Body of pancreas (tissue), 4 donors: ENCODE data around the gene BLOC1S6. TPM values are rescaled to one million over a fixed set of nuclear protein-coding genes. Genes with fewer than 3 reads are reported as not detected.

Experiments
- ATAC-seq: fragments of 150-250 bp; one replicate; pipeline ENCODE4 v1.9.1; 2016
- DNase-seq, 4 donors: peaks; one replicate each; pipeline ENCODE4 v3.0.0-alpha.2; 2019
- H3K27ac ChIP-seq, 4 donors: fragments of 200-600 bp; sonication (generic); 1 replicate in 3 of 4; 2 replicates in 1 of 4; pipeline versions ENCODE4 v1.5.1 to v1.6.1; 2016 to 2019; ENCODE audit warnings: mild to moderate bottlenecking in 1 of 4, mixed read lengths in 1 of 4, moderate library complexity in 1 of 4
- H3K27me3 ChIP-seq, 2 donors: fragments of 200-600 bp; sonication (generic); one replicate each; pipeline ENCODE4 v1.6.0; 2016; ENCODE audit warnings: mild to moderate bottlenecking in 1 of 2
- H3K36me3 ChIP-seq, 2 donors: fragments of 200-600 bp; sonication (generic); replicated peaks in 1 of 2; 2 replicates each; pipeline ENCODE4 v1.5.1; 2016; ENCODE audit warnings: low read depth in 2 of 2; ENCODE audit not compliant: insufficient read depth in 1 of 2
- H3K4me1 ChIP-seq: fragments of 200-600 bp; sonication (generic); one replicate; pipeline ENCODE4 v1.6.0; 2016
- H3K4me3 ChIP-seq, 2 donors: fragments of 200-600 bp; sonication (generic); 1 replicate in 1 of 2; 2 replicates in 1 of 2; pipeline ENCODE4 v1.5.1; 2016 to 2019
- H3K9me3 ChIP-seq, 3 donors: fragments of 200-600 bp; sonication (generic); 1 replicate in 2 of 3; 2 replicates in 1 of 3; pipeline ENCODE4 v1.5.1; 2016
- POLR2A ChIP-seq, 3 donors: fragments of 450-650 bp; IDR thresholded peaks; one replicate each; pipeline ENCODE4 v1.6.1; 2016; ENCODE audit warnings: antibody characterized with exemption in 3 of 3, mild to moderate bottlenecking in 2 of 3
- WGBS, 2 donors: methylation state at CpG; one replicate each; pipeline ENCODE4 v1.1.5; 2017; 5-methylcytosine and 5-hydroxymethylcytosine counted together
- intact Hi-C: fragments of 100-400 bp; cut with DNase I; formaldehyde crosslinking; loops from one replicate; pipeline ENCODE4 v1.15.1; 2023
- total RNA-seq, 2 donors: library from RNA; depleted of rRNA; stranded (reverse); fragments of >200 nt; gene quantifications; one replicate each; pipeline ENCODE4 v1.1.0, GENCODE V29; 2016
- TF ChIP-seq, protein P1 (sequence below), 7 experiments: fragments of 450-650 bp in 4 of 7; fragments of 200-600 bp in 3 of 7; sonication (generic) in 3 of 7; IDR thresholded peaks; one replicate each; pipeline ENCODE4 v1.5.1; 2016 to 2019; ENCODE audit warnings: antibody characterized with exemption in 7 of 7

The BLOC1S6 gene
- total RNA-seq, 2 donors from 2014 or later: 18.5 to 34.0 TPM

DNA sequence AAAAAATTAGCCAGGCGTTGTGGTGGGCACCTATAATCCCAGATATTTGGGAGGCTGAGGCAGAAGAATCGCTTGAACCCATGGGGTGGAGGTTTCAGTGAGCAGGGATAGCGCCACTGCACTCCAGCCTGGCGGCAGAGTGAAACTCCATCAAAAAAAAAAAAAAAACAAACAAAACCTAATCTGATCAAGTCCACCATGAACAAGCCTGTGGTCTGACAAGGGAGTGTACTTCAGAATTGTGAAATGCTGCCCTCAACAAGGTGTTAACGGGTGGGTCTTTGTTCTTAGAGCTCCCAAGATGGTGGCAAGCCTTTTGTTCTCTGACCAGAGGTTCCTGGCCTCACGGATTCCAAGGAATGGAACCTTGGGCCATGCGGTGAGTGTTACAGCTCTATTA, 40.4 kb upstream of the BLOC1S6 start:
- Histone ChIP-seq H3K27ac (no peak overlapping the region), H3K9me3 (no peaks in the 10 kb centered on the region), H3K36me3 (no peaks in the 10 kb centered on the region), H3K4me3 (no peak overlapping the region), H3K4me1 (no peaks in the 10 kb centered on the region), H3K27me3 (no peaks in the 10 kb centered on the region)
- ATAC-seq (no peak), DNase-seq (no peak)
- TF ChIP-seq, protein P1, sequence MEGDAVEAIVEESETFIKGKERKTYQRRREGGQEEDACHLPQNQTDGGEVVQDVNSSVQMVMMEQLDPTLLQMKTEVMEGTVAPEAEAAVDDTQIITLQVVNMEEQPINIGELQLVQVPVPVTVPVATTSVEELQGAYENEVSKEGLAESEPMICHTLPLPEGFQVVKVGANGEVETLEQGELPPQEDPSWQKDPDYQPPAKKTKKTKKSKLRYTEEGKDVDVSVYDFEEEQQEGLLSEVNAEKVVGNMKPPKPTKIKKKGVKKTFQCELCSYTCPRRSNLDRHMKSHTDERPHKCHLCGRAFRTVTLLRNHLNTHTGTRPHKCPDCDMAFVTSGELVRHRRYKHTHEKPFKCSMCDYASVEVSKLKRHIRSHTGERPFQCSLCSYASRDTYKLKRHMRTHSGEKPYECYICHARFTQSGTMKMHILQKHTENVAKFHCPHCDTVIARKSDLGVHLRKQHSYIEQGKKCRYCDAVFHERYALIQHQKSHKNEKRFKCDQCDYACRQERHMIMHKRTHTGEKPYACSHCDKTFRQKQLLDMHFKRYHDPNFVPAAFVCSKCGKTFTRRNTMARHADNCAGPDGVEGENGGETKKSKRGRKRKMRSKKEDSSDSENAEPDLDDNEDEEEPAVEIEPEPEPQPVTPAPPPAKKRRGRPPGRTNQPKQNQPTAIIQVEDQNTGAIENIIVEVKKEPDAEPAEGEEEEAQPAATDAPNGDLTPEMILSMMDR (IDR thresholded peaks at IDR 0.05): no peak
- no peak for TF ChIP-seq POLR2A (IDR thresholded peaks at IDR 0.05)
- 91 to 92% methylated on average over 7 of the region's 7 CpGs for WGBS, 2 donors
- intact Hi-C loops: no loop called here

DNA sequence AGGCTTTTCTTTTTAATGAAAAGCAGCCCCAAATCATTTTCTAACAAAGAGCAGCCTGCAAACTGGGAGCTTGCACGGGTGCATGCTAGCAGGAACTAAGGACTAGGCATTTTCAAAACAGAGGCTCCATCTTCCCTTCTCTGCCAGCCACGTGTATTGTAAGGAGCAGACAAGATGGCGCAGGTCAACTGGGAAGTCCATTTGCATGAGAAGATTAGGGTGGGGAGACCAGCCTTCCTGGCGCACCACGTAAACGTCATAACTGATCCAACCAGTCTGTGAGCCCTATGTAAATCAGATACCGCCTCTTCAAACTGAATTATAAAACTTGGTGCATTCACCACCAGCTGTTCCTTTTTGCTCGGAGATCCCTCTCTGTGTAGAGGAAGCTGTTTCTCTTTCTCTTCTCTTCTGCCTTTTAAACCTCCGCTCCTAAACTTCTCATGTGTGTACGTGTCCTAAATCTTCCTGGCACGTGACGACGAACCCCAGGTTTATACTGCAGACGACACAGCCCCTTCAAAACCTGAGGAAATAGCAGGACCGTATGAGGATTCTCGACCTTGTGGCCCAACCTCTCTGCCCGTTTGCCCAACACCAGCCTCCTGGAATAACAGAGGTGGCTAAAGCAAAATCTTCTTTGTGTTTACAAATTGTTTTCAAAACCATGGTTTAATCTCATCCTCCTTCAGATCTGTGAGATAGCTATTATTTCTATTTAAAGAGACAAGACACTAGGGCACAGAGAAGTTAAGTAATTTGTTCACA, 38.2 kb upstream of the BLOC1S6 start:
- Histone ChIP-seq H3K27me3 (no peaks in the 10 kb centered on the region), H3K36me3 (no peaks in the 10 kb centered on the region), H3K9me3 (no peaks in the 10 kb centered on the region), H3K4me1 (no peaks in the 10 kb centered on the region), H3K4me3 (no peak overlapping the region), H3K27ac (no peak overlapping the region)
- WGBS, 2 donors: 82 to 88% methylated on average over 17 of the region's 17 CpGs
- no peak for DNase-seq
- intact Hi-C loops: no loop called here
- no peak for TF ChIP-seq POLR2A (IDR thresholded peaks at IDR 0.05)
- TF ChIP-seq, protein P1 (IDR thresholded peaks at IDR 0.05): no peak
- no peak for ATAC-seq

DNA sequence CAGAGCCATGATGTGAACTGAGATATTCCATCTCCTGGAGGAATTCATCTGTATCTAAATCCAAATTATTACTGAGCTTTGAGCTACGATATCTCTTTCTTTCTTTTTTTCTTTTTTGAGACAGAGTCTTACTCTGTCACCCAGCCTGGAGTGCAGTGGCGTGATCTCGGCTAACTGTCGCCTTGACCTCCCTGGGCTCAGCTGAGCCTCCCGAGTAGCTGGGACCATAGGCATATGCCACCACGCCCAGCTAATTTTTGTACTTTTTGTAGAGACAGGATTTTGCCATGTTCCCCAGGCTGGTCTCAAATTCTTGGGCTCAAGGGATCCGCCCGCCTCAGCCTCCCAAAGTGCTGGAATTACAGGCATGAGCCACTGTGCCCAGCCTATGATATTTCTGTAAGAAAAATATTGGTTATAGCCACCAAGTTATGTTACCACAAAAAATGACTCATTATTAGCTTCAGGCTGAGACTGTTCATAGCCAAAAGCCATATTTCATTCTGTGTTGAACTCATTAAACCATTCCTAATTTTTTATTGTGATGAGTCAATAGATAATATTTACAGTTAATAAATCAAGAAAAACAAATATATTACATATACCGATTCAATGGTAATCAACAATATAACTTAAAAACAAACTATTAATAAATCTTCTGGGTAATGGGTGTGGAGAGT, 37.5 kb upstream of the BLOC1S6 start:
- no peak for DNase-seq
- intact Hi-C loops: no loop called here
- H3K27me3 ChIP-seq: no peaks in the 10 kb centered on the region
- no peaks in the 10 kb centered on the region for H3K9me3 ChIP-seq
- no peaks in the 10 kb centered on the region for H3K4me1 ChIP-seq
- H3K4me3 ChIP-seq: no peak overlapping the region
- H3K36me3 ChIP-seq: no peaks in the 10 kb centered on the region
- WGBS, 2 donors: 83 to 90% methylated on average over 9 of the region's 9 CpGs
- ATAC-seq: no peak
- no peak overlapping the region for H3K27ac ChIP-seq
- TF ChIP-seq, protein P1 (IDR thresholded peaks at IDR 0.05): no peak
- no peak for TF ChIP-seq POLR2A (IDR thresholded peaks at IDR 0.05)

DNA sequence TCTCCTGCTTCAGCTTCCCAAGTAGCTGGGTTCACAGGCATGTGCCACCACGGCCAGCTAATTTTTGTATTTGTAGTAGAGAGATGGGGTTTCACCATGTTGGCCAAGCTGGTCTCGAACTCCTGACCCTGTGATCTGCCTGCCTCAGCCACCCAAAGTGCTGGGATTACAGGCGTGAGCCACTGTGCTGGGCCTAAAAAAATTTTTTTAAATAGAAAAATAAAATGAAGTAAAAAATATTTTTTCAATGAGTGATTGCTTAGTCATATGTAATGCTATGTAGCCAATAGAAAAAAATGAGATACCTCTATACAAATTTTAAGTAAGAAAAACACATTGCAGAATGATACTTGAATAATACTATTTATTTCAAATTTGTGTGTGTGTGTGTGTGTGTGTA, 36.7 kb upstream of the BLOC1S6 start:
- no peaks in the 10 kb centered on the region for H3K9me3 ChIP-seq
- no peaks in the 10 kb centered on the region for H3K4me1 ChIP-seq
- no peak overlapping the region for H3K27ac ChIP-seq
- H3K27me3 ChIP-seq: no peaks in the 10 kb centered on the region
- TF ChIP-seq POLR2A (IDR thresholded peaks at IDR 0.05): no peak
- TF ChIP-seq, protein P1 (IDR thresholded peaks at IDR 0.05): no peak
- H3K4me3 ChIP-seq: no peak overlapping the region
- H3K36me3 ChIP-seq: no peaks in the 10 kb centered on the region
- no peak for ATAC-seq
- no peak for DNase-seq
- intact Hi-C loops: no loop called here
- WGBS, 2 donors: 66 to 71% methylated on average over 3 of the region's 3 CpGs
